Measurements from ENCODE around the gene SCARF1. TPM values are rescaled to one million over a fixed set of nuclear protein-coding genes. Genes with fewer than 3 reads are reported as not detected.

The SCARF1 gene
- polyA plus RNA-seq, 1 donor (not counting 4 experiments of a cell fraction or from before 2014, with no cell fraction given): 0.05 TPM

- H3K4me3 ChIP-seq (ENCODE audit: control insufficient read depth in 2 of 3, extremely low read depth in 1 of 3, insufficient read depth in 2 of 3, low read depth in 1 of 3, low read length in 3 of 3): no peak overlapping the region
- H3K27ac ChIP-seq (ENCODE audit: control insufficient read depth, insufficient read depth, low read length): no peak overlapping the region
- H3K4me2 ChIP-seq (ENCODE audit: control insufficient read depth, extremely low read depth, insufficient read depth, low read depth, low read length): no peak overlapping the region
- FAIRE-seq: no peak
- H2AFZ ChIP-seq (ENCODE audit: control insufficient read depth, low read length): no peak overlapping the region
- H3K9me3 ChIP-seq (ENCODE audit: control insufficient read depth, low read depth, low read length): peaks cover 4% of the 10 kb centered on the region
- no peaks in the 10 kb centered on the region for H3K79me2 ChIP-seq (ENCODE audit: control insufficient read depth, insufficient read depth, low read length)
- peaks cover 13% of the 10 kb centered on the region for H3K4me1 ChIP-seq (ENCODE audit: control insufficient read depth, extremely low read depth, insufficient read depth, low read length)
- H3K9me1 ChIP-seq (ENCODE audit: control insufficient read depth, extremely low read depth, insufficient read depth, low read length): no peaks in the 10 kb centered on the region
- no peak for DNase-seq (ENCODE audit: low read depth, low spot score)
- H3K9ac ChIP-seq (ENCODE audit: control insufficient read depth, extremely low read depth, insufficient read depth, low read length): no peak overlapping the region
- TF ChIP-seq CTCF (optimal IDR thresholded peaks at IDR 0.05 in 1 of 3, IDR thresholded peaks at IDR 0.05 in 1 of 3, conservative IDR thresholded peaks at IDR 0.05 in 1 of 3; ENCODE audit: extremely low read depth in 1 of 3, insufficient read depth in 2 of 3, low read length in 3 of 3) (no peak), EZH2 (IDR thresholded peaks at IDR 0.05; ENCODE audit: low read length) (no peak)
- dilution Hi-C loops (cut with MboI; ENCODE audit: extremely low pct_ligation_motif_present, low sequenced_read_pairs): no loop called here
- H3K36me3 ChIP-seq (ENCODE audit: control insufficient read depth in 2 of 2, extremely low read depth in 1 of 2, insufficient read depth in 2 of 2, low read length in 2 of 2): peaks cover 0 to 3% of the 10 kb centered on the region in 2 experiments
- no peaks in the 10 kb centered on the region for H3K27me3 ChIP-seq (ENCODE audit: control insufficient read depth, extremely low read depth, insufficient read depth, low read length)
- no peaks in the 10 kb centered on the region for H4K20me1 ChIP-seq (ENCODE audit: control insufficient read depth, extremely low read depth, insufficient read depth, low read length)
Measured at GRCh38 chr17:1604831-1605528, 40.6 kb downstream of the SCARF1 start.

- TF ChIP-seq CTCF (optimal IDR thresholded peaks at IDR 0.05 in 1 of 3, IDR thresholded peaks at IDR 0.05 in 1 of 3, conservative IDR thresholded peaks at IDR 0.05 in 1 of 3; ENCODE audit: extremely low read depth in 1 of 3, insufficient read depth in 2 of 3, low read length in 3 of 3) (no peak), EZH2 (IDR thresholded peaks at IDR 0.05; ENCODE audit: low read length) (no peak)
- Histone ChIP-seq H3K9me1 (ENCODE audit: control insufficient read depth, extremely low read depth, insufficient read depth, low read length) (no peaks in the 10 kb centered on the region), H4K20me1 (ENCODE audit: control insufficient read depth, extremely low read depth, insufficient read depth, low read length) (no peaks in the 10 kb centered on the region), H3K27me3 (ENCODE audit: control insufficient read depth, extremely low read depth, insufficient read depth, low read length) (no peaks in the 10 kb centered on the region), H3K9me3 (ENCODE audit: control insufficient read depth, low read depth, low read length) (peaks cover 4% of the 10 kb centered on the region), H3K4me2 (ENCODE audit: control insufficient read depth, extremely low read depth, insufficient read depth, low read depth, low read length) (no peak overlapping the region), H3K36me3 (ENCODE audit: control insufficient read depth in 2 of 2, extremely low read depth in 1 of 2, insufficient read depth in 2 of 2, low read length in 2 of 2) (peaks cover 0 to 3% of the 10 kb centered on the region in 2 experiments), H3K79me2 (ENCODE audit: control insufficient read depth, insufficient read depth, low read length) (no peaks in the 10 kb centered on the region), H2AFZ (ENCODE audit: control insufficient read depth, low read length) (no peak overlapping the region), H3K4me1 (ENCODE audit: control insufficient read depth, extremely low read depth, insufficient read depth, low read length) (peaks cover 5% of the 10 kb centered on the region), H3K27ac (ENCODE audit: control insufficient read depth, insufficient read depth, low read length) (no peak overlapping the region), H3K9ac (ENCODE audit: control insufficient read depth, extremely low read depth, insufficient read depth, low read length) (no peak overlapping the region), H3K4me3 (ENCODE audit: control insufficient read depth in 2 of 3, extremely low read depth in 1 of 3, insufficient read depth in 2 of 3, low read depth in 1 of 3, low read length in 3 of 3) (no peak overlapping the region)
- FAIRE-seq: no peak
- dilution Hi-C loops (cut with MboI; ENCODE audit: extremely low pct_ligation_motif_present, low sequenced_read_pairs): no loop called here
- DNase-seq (ENCODE audit: low read depth, low spot score): no peak
Measured at GRCh38 chr17:1601571-1601970, 44.0 kb downstream of the SCARF1 start.
